ENCODE results near the gene ALAD.

DNA sequence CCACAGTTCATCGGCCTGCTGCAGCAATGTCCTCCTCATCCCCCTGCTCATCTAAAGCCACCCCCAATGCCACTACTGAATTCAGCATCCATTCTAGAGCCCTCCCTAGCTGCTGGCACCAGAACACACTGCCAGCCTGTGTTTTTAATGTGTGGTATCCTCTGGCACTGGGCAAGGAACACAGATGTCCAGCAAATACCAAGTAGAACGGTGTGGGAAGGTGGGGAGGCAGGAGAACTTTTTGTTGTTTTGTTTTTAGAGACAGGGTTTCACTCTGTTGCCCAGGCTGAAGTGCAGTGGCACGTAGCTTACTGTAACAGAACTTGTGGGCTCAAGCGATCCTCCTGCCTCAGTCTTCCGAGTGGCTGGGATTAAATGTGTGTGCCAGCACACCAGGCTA lies 29.0 kb downstream of the ALAD start:
- TF ChIP-seq POLR2A (IDR thresholded peaks at IDR 0.05; ENCODE audit: low read length): no peak
- TF ChIP-seq GATA1 (IDR thresholded peaks at IDR 0.05; ENCODE audit: low read depth, low read length): no peak
